GM12892 (cell line): ENCODE data around the gene CERS4.

Experiments
- POLR2A ChIP-seq: IDR thresholded peaks from 2 replicates; pipeline ENCODE4 v1.6.1; 2011; ENCODE audit warnings: low read depth, low read length, control low read depth
- POLR2AphosphoS5 ChIP-seq: IDR thresholded peaks from 2 replicates; pipeline ENCODE4 v1.6.1; 2011; ENCODE audit warnings: low read depth, low read length, control low read depth
- TAF1 ChIP-seq: IDR thresholded peaks from 2 replicates; pipeline ENCODE4 v1.6.1; 2011; ENCODE audit warnings: low read depth, mild to moderate bottlenecking, control low read depth, low read length, borderline replicate concordance

DNA sequence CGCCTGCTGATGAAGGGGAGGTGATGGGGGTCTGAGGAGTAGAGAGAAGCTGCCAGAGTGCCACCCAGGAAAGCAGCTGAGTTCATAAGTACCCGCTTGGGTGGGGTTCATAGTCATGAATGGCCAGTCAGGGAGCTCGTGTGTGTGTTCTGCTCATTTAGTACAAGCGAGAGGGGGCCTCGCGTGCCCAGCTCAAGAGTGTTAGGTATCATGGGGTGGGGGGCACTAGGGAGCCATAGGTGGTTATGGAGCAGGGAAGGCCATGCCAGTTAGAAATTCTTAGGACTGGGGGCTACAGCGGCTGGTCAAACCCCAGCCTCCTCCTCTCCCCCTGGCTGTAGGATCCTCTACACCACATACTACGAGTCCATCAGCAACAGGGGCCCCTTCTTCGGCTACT lies 52.2 kb downstream of the CERS4 start:
- TF ChIP-seq POLR2A (no peak), TAF1 (no peak), POLR2AphosphoS5 (no peak)
